OCI-LY1 (cell line): Measurements from ENCODE around the gene PMEPA1.
A peak's percentile ranks its signal among the peaks of the same experiment; 100 is the strongest.

Experiments used
- H2AFZ ChIP-seq: fragments of 200-600 bp; sonication (generic), shearing (Covaris generic); 2 replicates; pipeline ENCODE4 v1.6.0; 2014; ENCODE audit warnings: antibody characterized with exemption, mild to moderate bottlenecking, low read length
- H3F3A ChIP-seq: fragments of 200-600 bp; sonication (generic), shearing (Covaris generic); 2 replicates; pipeline ENCODE4 v1.6.0; 2014; ENCODE audit warnings: mild to moderate bottlenecking, antibody characterized with exemption, low read length, moderate library complexity; ENCODE audit not compliant: insufficient read depth
- H3K27ac ChIP-seq: fragments of 200-600 bp; sonication (generic); 2 replicates; pipeline ENCODE4 v1.5.1; 2014; ENCODE audit warnings: low read length, mixed run types, mild to moderate bottlenecking, low read depth; ENCODE audit not compliant: poor library complexity, severe bottlenecking
- H3K27me3 ChIP-seq: fragments of 200-600 bp; sonication (generic); 2 replicates; pipeline ENCODE4 v1.6.0; 2014; ENCODE audit warnings: antibody characterized with exemption, mild to moderate bottlenecking, low read length, moderate library complexity; ENCODE audit not compliant: insufficient read depth
- H3K36me3 ChIP-seq: fragments of 200-600 bp; sonication (generic); 2 replicates; pipeline ENCODE4 v1.6.1; 2014; ENCODE audit warnings: mild to moderate bottlenecking, antibody characterized with exemption, low read length, moderate library complexity, mixed read lengths; ENCODE audit not compliant: insufficient read depth
- H3K4me1 ChIP-seq: fragments of 200-600 bp; sonication (generic); 2 replicates; pipeline ENCODE4 v1.5.1; 2014; ENCODE audit warnings: mild to moderate bottlenecking, low read length, moderate library complexity; ENCODE audit not compliant: insufficient read depth, severe bottlenecking
- H3K4me2 ChIP-seq: fragments of 200-600 bp; sonication (generic), shearing (Covaris generic); 2 replicates; pipeline ENCODE4 v1.6.1; 2014; ENCODE audit warnings: low read length
- H3K4me3 ChIP-seq: fragments of 200-600 bp; sonication (generic); 2 replicates; pipeline ENCODE4 v1.5.1; 2014; ENCODE audit warnings: low read length, low read depth, mild to moderate bottlenecking, mixed read lengths; ENCODE audit not compliant: poor library complexity, severe bottlenecking
- H3K79me2 ChIP-seq: fragments of 200-600 bp; shearing (Covaris generic); 2 replicates; pipeline ENCODE4 v1.6.1; 2016; ENCODE audit warnings: mixed run types, low read length, mixed read lengths; ENCODE audit not compliant: insufficient read depth
- H3K9ac ChIP-seq: fragments of 200-600 bp; sonication (generic), shearing (Covaris generic); 2 replicates; pipeline ENCODE4 v1.6.1; 2014; ENCODE audit warnings: mild to moderate bottlenecking, low read length, mixed read lengths
- H3K9me2 ChIP-seq: fragments of 200-600 bp; sonication (generic), shearing (Covaris generic); 2 replicates; pipeline ENCODE4 v1.6.1; 2014; ENCODE audit warnings: low read depth, mild to moderate bottlenecking, low read length, mixed read lengths
- H3K9me3 ChIP-seq: fragments of 200-600 bp; shearing (Covaris generic); 2 replicates; pipeline ENCODE4 v1.6.1; 2014; ENCODE audit warnings: low read length, mixed read lengths
- H4K20me1 ChIP-seq: fragments of 200-600 bp; sonication (generic), shearing (Covaris generic); 2 replicates; pipeline ENCODE4 v1.6.0; 2016; ENCODE audit warnings: mild to moderate bottlenecking, low read length; ENCODE audit not compliant: insufficient read depth
- EZH2 ChIP-seq: fragments of 200-600 bp; sonication (generic), shearing (Covaris generic); IDR thresholded peaks from 2 replicates; pipeline ENCODE4 v1.8.0; 2017; ENCODE audit warnings: borderline replicate concordance, mixed run types, mild to moderate bottlenecking, antibody characterized with exemption, low read length, moderate library complexity, mixed read lengths
- TF ChIP-seq, protein P1 (sequence below): fragments of 200-600 bp; sonication (generic), shearing (Covaris generic); IDR thresholded peaks from 2 replicates; pipeline ENCODE4 v1.5.1; 2017; ENCODE audit warnings: mild to moderate bottlenecking, antibody characterized with exemption, low read length, moderate library complexity, mixed read lengths

The PMEPA1 gene

DNA sequence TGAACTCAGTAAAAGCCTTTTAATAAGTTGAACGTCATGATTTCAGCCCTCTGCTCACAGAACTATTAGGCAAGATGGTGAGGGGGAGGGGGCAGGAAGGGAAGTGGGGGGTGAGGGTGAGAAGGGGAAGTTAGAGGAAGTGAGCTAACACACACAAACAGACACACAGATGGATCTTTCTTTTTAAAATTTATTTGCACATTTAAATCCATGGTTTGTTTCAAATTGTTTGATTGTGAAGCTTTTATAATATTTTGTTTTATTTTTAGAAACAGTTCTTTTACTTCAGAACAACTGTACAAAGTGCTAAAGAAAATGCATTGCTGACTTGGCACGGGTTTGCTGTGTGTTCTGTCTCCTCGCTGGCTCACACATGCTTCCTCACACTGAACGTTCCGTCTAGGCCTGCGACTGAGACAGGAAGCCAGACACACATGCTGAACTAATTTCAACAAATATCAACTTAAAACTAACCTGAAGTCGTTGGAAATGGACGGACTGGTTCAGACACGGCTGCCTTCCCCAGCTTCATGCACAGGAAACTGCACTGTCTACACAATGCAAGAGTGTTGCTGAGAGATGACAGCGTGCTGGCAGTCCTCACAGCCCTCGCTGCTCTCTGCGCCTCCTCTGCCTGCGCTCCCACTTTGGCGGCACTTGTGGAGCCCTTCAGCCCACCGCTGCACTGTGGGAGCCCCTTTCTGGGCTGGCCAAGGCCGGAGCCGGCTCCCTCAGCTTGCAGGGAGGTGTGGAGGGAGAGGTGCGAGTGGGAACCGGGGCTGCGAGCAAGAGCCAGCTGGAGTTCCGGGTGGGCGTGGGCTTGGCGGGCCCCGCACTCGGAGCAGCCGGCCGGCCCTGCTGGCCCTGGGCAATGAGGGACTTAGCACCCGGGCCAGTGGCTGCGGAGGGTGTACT lies 81.5 kb downstream of the PMEPA1 start:
- peak overlapping the region; percentile 52 for H3K27ac ChIP-seq
- peaks cover 12% of the 10 kb centered on the region for H3K4me1 ChIP-seq
- no peaks in the 10 kb centered on the region for H3K9me2 ChIP-seq
- H3K36me3 ChIP-seq: no peaks in the 10 kb centered on the region
- peak overlapping the region; percentile 21; the same call in 1 of the 2 replicates for H3K4me2 ChIP-seq
- H3K4me3 ChIP-seq: no peak overlapping the region
- no peaks in the 10 kb centered on the region for H3K9me3 ChIP-seq
- TF ChIP-seq, protein P1, sequence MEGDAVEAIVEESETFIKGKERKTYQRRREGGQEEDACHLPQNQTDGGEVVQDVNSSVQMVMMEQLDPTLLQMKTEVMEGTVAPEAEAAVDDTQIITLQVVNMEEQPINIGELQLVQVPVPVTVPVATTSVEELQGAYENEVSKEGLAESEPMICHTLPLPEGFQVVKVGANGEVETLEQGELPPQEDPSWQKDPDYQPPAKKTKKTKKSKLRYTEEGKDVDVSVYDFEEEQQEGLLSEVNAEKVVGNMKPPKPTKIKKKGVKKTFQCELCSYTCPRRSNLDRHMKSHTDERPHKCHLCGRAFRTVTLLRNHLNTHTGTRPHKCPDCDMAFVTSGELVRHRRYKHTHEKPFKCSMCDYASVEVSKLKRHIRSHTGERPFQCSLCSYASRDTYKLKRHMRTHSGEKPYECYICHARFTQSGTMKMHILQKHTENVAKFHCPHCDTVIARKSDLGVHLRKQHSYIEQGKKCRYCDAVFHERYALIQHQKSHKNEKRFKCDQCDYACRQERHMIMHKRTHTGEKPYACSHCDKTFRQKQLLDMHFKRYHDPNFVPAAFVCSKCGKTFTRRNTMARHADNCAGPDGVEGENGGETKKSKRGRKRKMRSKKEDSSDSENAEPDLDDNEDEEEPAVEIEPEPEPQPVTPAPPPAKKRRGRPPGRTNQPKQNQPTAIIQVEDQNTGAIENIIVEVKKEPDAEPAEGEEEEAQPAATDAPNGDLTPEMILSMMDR: no peak
- TF ChIP-seq EZH2: no peak
- no peak overlapping the region for H3K9ac ChIP-seq
- no peaks in the 10 kb centered on the region for H3K79me2 ChIP-seq
- H3K27me3 ChIP-seq: peaks cover 16% of the 10 kb centered on the region; the same call in 1 of the 2 replicates
- no peaks in the 10 kb centered on the region for H4K20me1 ChIP-seq
- no peak overlapping the region for H2AFZ ChIP-seq
- H3F3A ChIP-seq: no peaks in the 10 kb centered on the region

GRCh38 chr20:57627339-57627738 lies 82.5 kb downstream of the PMEPA1 start:
- no peaks in the 10 kb centered on the region for H3K79me2 ChIP-seq
- H3K4me3 ChIP-seq: no peak overlapping the region
- peaks cover 12% of the 10 kb centered on the region for H3K4me1 ChIP-seq
- no peaks in the 10 kb centered on the region for H4K20me1 ChIP-seq
- no peaks in the 10 kb centered on the region for H3F3A ChIP-seq
- H3K9ac ChIP-seq: no peak overlapping the region
- no peak overlapping the region for H3K27ac ChIP-seq
- TF ChIP-seq EZH2: no peak
- TF ChIP-seq, protein P1: no peak
- H2AFZ ChIP-seq: no peak overlapping the region
- H3K36me3 ChIP-seq: no peaks in the 10 kb centered on the region
- H3K9me2 ChIP-seq: no peaks in the 10 kb centered on the region
- peaks cover 16% of the 10 kb centered on the region; the same call in 1 of the 2 replicates for H3K27me3 ChIP-seq
- H3K9me3 ChIP-seq: no peaks in the 10 kb centered on the region
- H3K4me2 ChIP-seq: no peak overlapping the region

- no peaks in the 10 kb centered on the region for H3K9me3 ChIP-seq
- no peak overlapping the region for H3K27ac ChIP-seq
- H3K4me1 ChIP-seq: peaks cover 12% of the 10 kb centered on the region
Measured at GRCh38 chr20:57625978-57626377, 83.8 kb downstream of the PMEPA1 start.

More at GRCh38 chr20:57625978-57626377, 83.8 kb downstream of the PMEPA1 start:
- H3K9ac ChIP-seq: no peak overlapping the region
- H3F3A ChIP-seq: no peaks in the 10 kb centered on the region
- H2AFZ ChIP-seq: no peak overlapping the region
- H3K4me3 ChIP-seq: no peak overlapping the region
- H3K9me2 ChIP-seq: no peaks in the 10 kb centered on the region
- no peaks in the 10 kb centered on the region for H3K79me2 ChIP-seq
- no peak for TF ChIP-seq EZH2
- TF ChIP-seq, protein P1: no peak
- no peak overlapping the region for H3K4me2 ChIP-seq
- no peaks in the 10 kb centered on the region for H4K20me1 ChIP-seq
- H3K36me3 ChIP-seq: no peaks in the 10 kb centered on the region
- H3K27me3 ChIP-seq: peaks cover 21% of the 10 kb centered on the region; the same call in 1 of the 2 replicates
